ENCODE results near the gene ERAP2.
A peak's percentile ranks its signal among the peaks of the same experiment; 100 is the strongest.
"Not testable (repeated sequence)": the region's sequence is repeated elsewhere in the genome, so short reads cannot be mapped to it uniquely, and the experiment has no call there.

The ERAP2 gene, protein sequence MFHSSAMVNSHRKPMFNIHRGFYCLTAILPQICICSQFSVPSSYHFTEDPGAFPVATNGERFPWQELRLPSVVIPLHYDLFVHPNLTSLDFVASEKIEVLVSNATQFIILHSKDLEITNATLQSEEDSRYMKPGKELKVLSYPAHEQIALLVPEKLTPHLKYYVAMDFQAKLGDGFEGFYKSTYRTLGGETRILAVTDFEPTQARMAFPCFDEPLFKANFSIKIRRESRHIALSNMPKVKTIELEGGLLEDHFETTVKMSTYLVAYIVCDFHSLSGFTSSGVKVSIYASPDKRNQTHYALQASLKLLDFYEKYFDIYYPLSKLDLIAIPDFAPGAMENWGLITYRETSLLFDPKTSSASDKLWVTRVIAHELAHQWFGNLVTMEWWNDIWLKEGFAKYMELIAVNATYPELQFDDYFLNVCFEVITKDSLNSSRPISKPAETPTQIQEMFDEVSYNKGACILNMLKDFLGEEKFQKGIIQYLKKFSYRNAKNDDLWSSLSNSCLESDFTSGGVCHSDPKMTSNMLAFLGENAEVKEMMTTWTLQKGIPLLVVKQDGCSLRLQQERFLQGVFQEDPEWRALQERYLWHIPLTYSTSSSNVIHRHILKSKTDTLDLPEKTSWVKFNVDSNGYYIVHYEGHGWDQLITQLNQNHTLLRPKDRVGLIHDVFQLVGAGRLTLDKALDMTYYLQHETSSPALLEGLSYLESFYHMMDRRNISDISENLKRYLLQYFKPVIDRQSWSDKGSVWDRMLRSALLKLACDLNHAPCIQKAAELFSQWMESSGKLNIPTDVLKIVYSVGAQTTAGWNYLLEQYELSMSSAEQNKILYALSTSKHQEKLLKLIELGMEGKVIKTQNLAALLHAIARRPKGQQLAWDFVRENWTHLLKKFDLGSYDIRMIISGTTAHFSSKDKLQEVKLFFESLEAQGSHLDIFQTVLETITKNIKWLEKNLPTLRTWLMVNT

DNA sequence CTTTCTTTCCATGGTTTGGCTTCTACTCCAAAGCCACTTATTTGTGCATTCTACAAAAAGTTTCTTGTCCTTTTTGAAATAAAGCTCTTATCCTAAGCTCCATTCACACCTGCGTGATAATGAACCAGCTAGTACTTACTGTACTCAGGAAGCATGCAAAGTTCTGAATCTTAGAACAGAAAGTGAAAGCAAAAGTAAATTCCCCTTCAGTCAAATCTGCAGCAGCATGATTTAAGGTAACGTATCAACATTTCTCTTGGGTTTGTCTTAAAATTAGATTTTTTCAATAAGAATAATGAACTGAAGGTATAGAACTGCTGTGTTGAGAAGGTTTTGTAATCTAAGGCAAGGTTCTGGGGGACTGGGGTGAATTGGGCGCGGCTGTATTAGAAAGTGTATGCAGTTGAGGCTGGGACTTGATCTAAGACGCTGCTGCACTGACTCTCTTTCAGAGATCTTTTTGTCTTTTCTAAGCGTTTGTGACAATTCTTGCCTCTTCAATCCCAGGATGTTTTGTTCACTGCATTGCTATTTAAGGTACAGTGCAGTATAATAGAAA lies at the start of gene ERAP2:
Gene ERAP2 (plus strand): TSS at position 209 of the 559 bp plus-strand sequence. CDS start 3,186 bp downstream, outside the sequence.
- DNase-seq = peak; percentile 35

DNA sequence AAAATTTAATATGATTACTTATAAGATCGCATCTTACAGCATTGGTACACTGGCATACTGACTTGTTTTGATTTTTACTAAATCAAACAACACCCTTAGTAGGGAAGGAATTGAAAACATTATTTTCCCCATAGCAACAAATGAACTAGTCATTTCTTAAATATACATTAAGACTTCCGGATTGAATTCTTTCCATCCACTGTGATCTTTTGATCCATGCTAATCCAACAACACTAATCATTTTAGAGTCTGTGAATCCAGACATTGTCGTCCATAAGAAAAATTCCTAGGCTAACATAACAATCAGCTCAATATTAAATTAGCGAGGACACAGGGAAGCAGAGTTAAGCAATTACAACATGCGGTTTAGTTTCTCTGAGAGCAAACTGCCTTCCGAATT lies 47.0 kb upstream of the ERAP2 start:
- no peak for DNase-seq

DNA sequence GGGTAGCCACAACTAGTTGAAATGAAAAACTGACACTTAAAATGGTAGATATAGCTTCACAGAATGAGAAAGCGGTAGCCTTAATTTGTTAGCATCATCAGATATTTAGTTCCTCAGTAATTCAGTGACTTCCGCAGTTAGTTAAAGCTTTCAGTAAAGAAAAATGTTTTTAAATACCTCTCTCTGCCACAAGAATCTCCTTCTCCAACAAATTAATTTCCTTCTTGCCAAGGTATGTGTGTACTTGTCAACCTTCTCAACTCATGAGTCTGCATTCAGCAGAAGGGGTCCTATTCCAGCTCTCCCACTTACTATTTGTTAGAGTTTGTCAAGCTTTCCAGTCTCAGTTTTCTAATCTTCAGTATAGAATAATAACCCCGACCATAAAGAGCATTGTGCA lies 42.3 kb upstream of the ERAP2 start:
- DNase-seq = no peak

DNA sequence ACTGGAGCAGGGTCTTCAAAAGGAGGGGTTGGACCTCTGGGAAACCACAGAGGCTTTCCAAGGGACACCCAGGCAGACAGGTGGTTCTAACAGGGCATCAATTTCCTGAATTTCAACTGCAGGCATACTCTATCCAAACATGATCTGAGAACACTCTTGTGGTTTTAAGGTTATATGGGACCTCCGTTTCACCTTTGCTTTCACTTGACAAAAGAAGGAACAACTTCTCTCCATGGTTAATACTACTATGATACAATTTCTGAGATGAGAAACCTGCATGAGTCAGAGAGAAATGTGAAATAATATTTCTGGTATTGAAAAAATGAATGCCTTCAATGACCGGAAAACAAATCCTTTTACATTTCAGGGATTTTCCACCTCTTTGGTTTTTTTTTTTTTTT lies 40.5 kb upstream of the ERAP2 start:
- no peak for DNase-seq

DNA sequence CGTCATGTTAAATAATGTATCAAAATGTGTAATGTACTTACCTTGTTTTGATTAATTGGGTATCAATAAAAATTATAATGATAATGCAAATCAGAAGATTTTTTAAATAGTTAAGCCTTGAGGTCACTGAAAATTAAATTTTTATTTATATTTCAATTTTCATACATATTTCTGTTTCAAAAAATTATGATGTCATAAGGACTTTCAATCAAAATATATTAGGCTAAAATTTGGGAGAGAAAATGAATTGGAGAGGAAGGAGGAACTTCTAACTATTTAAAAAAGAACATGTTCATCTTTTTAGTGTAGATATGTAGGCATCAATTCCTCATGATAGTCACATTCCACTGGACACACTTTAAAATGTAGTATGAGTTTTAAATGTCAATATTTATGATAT lies 39.5 kb upstream of the ERAP2 start:
- no peak for DNase-seq

DNA sequence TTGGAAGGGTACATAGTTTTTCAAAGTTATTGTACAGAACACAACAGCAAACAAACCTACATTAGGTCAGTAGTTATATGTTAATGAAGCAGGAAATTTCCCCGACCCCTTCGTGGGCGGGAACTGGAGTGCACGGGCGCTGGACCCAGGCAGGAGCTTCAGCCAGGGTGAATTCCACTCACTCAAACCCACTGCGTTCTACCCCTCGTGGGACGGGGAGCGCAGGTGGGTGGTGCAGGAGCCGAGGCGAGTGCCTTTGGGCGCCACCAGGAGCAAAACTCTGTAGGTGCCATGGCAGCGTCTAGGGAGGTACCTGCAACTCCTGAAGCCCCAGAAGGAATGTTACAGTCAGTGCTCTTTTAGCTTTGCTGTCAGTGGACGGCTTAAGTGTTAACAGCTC lies 39.0 kb upstream of the ERAP2 start:
- no peak for DNase-seq

DNA sequence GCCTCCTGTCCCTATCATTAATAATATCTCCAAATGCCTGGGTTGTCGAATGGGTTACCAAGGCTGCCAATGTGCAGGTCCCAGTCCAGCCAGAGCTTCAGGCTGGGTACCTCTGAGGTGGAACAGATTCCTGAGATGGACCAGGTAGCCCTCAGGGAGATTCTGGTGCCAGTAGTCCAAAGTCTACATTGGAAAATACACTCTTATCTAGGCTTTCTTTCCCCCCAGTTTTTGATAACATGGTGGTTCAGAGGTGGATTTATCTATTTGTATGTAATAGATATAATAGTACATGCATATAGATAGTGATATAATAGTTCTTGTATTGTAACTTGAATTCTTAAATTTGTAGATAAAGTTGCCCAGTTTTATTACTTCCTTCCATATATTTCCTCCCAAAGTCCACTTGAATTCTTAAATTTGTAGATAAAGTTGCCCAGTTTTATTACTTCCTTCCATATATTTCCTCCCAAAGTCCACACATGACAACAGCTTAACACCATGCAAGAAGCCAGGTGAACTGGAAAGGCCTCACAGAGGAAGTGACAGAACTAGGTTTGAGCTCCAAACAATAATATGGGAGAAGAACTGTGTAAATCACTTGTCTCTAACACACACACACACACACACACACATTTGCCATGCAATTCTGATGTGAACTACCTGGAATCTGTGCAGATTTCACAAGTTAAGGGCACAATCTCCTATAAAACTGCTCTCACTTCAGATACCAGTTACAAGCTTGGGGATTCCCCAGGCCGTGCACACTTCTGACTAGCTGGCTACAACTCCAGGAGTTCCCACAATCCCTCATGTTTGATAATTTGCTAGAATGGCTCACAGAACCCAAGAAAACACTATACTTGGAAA lies 37.9 kb upstream of the ERAP2 start:
- DNase-seq = no peak

DNA sequence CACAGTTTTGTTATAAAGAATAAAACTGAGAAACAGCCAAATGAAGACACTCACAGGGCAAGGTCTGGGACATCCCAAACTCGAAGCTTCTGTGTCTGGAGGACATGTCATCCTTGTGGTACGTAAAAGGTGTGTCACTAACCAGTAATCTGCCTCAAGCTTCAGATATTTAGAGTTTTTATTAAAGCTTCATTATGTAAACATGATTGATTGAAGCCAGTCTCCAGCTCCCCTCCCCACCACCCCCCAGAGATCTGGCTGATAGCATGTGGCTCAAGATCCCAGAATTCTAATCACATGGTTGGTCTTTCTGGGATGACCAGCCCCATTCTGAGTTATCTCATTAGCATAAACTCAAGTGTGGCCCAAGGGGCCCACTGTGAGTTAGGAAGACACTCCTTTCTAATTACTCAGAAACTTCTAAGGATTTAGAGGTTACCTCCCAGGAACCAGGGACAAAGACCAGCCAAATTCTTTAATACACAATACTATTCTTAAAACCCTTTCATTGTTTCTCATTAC lies 37.2 kb upstream of the ERAP2 start:
- no peak for DNase-seq

DNA sequence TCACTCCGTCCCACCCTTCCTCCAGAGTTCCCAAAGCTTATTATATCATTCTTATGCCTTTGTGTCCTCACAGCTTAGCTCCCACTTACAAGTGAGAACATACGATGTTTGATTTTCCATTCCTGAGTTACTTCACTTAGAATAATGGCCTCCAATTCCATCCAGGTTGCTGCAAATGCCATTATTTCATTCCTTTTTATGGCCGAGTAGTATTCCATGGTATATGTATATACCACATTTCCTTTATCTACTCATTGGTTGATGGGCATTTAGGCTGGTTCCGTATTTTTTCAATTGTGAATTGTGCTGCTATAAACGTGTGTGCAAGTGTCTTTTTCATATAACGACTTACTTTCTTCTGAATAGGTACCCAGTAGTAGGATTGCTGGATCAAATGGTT lies 34.4 kb upstream of the ERAP2 start:
- DNase-seq = not testable (repeated sequence)

DNA sequence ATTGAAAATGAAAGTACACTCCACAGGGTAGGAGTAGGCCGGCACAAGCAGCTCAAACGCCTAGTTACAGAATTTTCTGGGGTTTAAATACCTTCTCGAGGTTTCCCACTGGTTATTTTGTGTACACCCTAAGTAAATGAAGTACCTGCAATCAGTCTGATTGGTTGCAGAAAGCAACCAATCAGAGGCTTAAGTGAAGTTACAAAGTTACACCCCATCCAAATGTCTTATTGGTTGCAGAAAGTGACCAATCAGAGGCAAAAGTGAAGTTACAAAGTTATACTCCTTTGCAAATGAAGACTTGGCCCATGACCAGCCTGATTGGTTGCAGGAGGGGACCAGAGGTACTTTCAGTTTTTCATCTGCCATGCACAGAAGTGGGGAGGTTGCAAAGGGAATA lies 33.2 kb upstream of the ERAP2 start:
- no peak for DNase-seq

DNA sequence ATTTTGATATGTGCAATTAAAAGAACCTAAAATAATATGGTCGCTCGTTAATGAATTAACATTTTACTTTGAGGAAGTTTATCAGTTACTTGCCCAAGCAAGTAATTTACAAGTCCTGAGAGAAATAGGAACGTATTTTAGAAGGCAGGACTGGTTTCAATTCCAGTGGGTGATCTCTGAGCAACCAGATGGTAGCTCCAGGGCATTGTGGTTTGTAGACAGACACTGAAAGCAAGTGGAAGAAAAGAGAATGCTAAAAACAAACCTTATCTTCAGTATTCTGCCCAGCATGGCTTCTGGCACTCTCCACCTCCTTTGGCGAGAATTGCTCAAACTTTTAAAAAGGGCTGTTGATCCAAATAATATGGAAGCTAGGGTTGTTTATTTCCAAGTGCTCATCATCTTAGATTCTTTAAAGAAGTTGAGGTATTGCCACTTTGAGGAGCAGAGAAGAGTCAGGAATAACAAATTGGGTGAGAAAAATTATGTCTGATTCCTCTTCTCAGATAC lies 31.8 kb upstream of the ERAP2 start:
- no peak for DNase-seq

DNA sequence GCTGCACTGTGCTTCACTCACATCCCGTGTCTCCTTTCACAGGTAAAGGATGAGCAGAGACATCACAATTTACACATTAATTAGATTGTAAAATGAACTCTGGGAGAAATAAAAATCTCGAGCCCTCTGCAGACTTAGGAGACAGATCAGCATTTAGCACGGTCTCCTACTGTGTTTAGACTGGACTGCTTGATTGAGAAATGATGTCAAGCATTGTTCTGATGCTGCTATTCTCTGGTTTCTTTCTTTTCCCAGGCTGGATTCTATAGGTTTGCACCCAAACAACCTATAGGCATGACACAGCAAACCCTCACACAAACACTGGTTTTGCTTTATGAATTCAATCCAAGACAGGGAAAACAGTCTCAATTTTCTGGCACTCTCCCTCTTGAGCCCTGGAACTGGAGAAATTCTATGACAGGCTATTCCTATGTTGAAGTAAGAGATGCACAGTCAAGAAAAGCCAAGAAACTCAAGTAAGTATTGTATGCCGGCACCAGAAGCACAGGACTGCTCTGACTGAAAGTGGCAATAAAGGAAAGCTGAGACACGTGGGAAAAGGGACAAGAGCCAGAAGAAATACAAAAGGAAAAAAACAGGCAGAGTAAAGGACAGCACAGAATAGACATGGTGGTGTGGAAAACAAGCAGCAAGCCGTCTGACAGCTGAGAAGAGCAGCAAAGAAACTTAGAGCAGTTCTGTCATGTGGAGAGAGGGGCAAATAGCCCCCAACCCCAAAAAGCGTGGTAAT lies 24.8 kb upstream of the ERAP2 start:
- no peak for DNase-seq

DNA sequence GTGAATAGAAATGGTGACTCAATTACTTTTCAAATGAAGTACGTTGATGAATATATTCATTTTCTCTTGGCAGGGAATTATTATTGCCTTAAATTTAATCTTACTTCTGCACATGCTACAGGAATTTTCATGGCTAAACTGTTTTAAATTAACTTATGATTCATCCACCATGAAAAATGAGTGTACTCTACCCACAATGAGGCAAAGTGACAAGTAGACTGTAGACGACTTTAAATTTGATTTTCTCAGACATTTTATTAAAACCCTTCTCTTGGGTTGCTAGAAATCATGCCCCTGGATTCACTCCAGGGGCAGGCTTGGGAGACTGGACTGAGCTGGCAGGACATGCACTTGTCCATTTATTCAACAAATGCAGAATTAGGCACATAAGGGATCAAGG lies 23.5 kb upstream of the ERAP2 start:
- no peak for DNase-seq

DNA sequence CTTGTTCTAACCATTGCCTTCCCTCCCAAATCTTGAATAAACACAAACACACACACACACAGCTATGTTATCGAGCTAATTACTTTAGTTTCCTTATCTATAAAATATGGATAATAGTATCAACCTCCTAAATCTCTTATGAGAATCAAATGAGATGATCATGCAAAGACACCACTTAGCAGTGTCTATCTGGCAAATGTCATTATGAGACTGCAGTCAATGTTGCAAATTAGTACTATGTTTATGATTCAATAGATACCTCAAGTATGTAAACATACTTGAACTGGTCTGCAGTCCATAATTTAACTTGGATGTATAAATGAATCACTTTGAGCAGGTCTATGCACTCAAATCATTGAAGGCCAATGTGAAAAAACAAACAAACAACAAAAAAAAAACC lies 22.2 kb upstream of the ERAP2 start:
- DNase-seq = no peak

DNA sequence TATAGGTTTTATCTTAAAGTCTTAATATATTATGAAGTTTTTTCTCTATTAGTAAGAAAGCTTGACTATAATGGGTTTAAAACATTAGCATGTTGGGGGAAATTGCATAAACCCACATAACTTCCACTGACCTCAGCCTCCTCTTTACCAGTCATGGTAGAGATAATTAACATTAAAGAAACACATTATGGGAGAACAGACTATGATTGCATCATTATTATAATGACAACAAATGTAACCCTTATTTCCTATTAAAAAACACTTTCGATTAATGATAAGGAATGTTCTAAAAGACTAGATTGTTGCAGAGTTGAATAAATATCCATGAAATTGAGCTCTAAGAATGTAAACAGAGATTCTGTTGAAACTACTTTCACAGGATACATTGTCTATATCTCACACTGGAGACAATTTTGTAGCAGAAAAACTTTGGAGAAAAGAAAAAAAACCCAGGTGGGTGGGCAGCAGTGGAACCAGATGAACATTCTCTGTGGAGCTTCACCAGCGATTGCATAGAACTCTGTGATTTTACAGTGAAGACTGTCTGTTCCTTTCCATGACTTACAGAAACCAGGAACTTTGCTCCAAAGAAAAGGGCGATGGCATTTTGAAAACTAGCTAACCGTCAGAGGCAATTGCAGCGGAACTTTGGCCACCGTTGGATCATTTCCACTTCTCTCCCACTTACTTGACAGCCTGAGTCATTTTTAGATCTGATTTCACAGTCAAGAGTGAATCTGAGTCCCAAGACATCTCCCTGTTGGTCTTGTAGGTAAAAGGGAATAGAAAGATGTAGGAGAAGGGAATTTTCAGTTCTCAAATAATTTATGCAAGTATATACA lies 21.0 kb upstream of the ERAP2 start:
- DNase-seq = no peak

DNA sequence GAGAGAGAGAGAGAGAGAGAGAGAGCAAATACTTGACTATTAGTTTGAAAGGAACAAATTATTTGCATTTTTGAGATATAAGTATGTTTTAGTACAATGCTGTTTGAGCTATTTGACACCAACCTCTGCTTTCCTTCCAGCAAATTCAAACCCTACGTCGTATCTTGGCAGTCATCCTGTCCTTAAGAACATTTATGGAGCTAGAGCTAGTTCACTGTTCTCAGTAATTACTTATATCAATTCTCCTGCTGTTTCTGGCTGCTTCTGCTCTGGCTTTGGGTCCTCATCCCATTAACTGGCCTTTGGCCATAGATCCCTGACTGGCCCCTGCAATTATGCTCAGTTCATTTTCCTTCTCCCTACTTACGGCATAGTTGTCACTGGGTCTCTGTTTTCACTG lies 19.9 kb upstream of the ERAP2 start:
- DNase-seq = no peak

DNA sequence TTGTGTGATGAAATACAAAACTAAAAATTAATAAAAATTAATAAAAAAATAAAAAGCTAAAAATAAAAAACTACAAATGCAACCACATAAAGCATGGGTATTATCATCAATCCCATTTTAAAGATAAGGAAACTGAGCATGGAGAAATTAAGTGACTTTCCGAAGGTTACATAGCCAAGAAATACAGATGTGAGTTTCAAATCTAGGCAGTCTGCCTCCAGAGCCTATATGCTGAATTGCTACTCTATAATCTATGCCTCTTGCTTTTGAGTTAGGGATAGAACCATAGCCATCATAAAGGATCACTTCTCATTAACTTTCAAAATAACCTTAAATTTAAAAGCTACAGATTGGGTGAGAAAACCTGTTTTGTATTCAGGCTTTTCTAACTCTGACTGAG lies 18.8 kb upstream of the ERAP2 start:
- no peak for DNase-seq

DNA sequence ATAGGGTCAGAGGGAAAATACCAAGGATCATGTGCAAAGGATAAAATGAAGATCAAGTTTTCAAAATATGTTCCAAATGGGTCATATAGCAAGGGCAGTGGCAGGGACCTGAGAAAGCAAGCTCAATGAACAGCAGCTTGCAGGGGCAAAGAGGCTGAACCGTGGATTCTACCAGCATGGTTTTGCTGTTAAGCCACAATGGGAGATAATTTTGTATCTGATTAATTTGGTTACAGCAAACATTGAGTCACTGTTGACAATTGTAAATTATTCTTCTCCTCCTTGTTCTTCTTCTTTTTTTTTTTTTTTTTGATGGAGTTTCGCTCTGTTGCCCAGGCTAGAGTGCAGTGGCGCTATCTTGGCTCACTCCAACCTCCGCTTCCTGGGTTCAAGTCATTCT lies 18.4 kb upstream of the ERAP2 start:
- no peak for DNase-seq

DNA sequence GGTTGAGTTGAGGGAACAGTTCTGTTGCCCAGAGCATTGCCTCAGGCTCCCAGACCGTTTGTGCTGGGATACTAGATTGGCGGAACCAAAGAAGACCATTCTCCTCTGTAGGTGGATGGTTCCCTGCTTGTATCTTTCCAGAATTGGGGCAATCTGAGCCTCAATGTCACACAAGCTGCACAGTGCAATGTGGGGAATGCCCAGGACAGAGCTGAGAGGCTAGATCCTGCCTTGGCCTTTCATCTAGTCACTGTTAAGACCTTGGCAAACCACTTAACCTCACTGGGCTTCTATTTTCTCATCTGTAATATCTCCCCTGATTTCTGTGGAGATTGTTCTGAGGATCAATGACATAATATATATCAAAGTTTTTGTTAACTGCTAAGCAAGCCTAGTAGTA lies 16.9 kb upstream of the ERAP2 start:
- no peak for DNase-seq

DNA sequence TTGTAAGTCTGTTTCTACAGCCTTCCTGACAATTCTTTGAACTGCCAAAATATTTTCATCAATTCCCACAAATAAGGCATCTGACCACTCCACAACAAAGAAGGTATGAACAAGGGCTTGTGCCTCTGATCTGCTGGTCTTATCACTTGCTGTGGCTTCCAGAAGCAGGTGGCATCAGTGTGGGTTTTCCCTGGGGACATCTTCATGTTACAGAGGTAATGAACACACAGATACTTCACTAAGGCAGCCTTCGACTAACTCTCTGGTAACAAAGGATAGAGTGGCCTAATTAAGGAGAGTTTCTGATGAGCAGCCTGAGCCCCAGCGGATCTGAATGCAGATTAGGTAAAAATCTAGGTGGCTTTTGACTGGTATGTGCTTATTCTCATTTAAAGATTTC lies 15.2 kb upstream of the ERAP2 start:
- DNase-seq = no peak
